ENCODE measurements around the gene SYNGR1. TPM values are rescaled to one million over a fixed set of nuclear protein-coding genes. Genes with fewer than 3 reads are reported as not detected.
"Not testable (repeated sequence)": the region's sequence is repeated elsewhere in the genome, so short reads cannot be mapped to it uniquely, and the experiment has no call there.

The SYNGR1 gene
- total RNA-seq, 1 experiment from 2014 or later: 0.35 TPM

- Mint-ChIP-seq H3K9me3 (ENCODE audit: unreplicated experiment) (no peaks in the 10 kb centered on the region), H3K27me3 (ENCODE audit: insufficient read depth, unreplicated experiment) (peaks cover 2% of the 10 kb centered on the region), H3K36me3 (ENCODE audit: insufficient read depth, unreplicated experiment) (no peaks in the 10 kb centered on the region), H3K27ac (ENCODE audit: low read depth, unreplicated experiment) (no peak overlapping the region), H3K4me1 (ENCODE audit: insufficient read depth, unreplicated experiment) (no peaks in the 10 kb centered on the region), H3K4me3 (ENCODE audit: unreplicated experiment) (no peak overlapping the region)
- BruUV-seq (replicated peaks): no TSS peak
- CTCF ChIA-PET: interaction anchor here (0.5 to 1.2 kb wide), 3 partner anchors 9 to 834 kb away, joined by 3 to 7 read pairs (median 5); no protein-coding TSS in a partner anchor
- POLR2A ChIA-PET: interaction anchor here (0.8 to 1.0 kb wide), 2 partner anchors 8 to 168 kb away, joined by 3 read pairs; partner anchors contain the start of gene ATF4
- TF ChIP-seq, protein P1, sequence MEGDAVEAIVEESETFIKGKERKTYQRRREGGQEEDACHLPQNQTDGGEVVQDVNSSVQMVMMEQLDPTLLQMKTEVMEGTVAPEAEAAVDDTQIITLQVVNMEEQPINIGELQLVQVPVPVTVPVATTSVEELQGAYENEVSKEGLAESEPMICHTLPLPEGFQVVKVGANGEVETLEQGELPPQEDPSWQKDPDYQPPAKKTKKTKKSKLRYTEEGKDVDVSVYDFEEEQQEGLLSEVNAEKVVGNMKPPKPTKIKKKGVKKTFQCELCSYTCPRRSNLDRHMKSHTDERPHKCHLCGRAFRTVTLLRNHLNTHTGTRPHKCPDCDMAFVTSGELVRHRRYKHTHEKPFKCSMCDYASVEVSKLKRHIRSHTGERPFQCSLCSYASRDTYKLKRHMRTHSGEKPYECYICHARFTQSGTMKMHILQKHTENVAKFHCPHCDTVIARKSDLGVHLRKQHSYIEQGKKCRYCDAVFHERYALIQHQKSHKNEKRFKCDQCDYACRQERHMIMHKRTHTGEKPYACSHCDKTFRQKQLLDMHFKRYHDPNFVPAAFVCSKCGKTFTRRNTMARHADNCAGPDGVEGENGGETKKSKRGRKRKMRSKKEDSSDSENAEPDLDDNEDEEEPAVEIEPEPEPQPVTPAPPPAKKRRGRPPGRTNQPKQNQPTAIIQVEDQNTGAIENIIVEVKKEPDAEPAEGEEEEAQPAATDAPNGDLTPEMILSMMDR (IDR thresholded peaks at IDR 0.05; ENCODE audit: unreplicated experiment): no peak
- intact Hi-C loops (cut with micrococcal nuclease): no loop called here
- no peak for DNase-seq (ENCODE audit: unreplicated experiment)
These were observed 2.0 kb downstream of the SYNGR1 start for GRCh38 chr22:39351689-39352214.

DNA sequence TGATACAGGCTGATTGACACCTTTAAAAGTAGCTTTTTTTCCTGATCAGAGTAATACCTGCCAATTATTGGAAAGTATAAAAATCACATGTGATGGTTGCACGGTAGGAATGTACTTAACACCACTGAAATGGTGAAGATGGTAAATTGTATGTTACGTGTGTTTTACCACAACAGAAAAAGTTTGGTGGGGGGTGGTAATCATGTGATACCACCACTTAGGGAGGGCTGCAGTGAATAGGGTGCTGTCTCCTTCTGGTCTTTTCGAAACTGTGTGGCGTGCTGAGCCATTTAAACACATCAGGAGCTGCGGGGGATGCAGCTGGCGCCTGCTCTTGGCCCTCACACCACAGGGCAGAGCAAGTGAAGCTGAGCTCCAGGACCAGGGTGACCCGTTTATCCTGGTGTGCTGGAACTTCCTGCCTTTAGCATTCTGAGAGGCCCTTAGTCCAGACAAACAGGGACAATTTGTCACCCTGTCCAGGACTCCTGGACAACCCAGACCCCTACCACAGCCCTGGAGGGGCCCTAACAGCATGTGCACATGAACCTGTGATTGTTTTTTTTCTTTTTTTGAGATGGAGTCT is 2.6 kb downstream of the SYNGR1 start:
- no peak overlapping the region for H3K4me3 Mint-ChIP-seq (ENCODE audit: unreplicated experiment)
- H3K4me1 Mint-ChIP-seq (ENCODE audit: insufficient read depth, unreplicated experiment): no peaks in the 10 kb centered on the region
- H3K36me3 Mint-ChIP-seq (ENCODE audit: insufficient read depth, unreplicated experiment): no peaks in the 10 kb centered on the region
- ChIA-PET CTCF (interaction anchor here (0.5 to 1.2 kb wide), 2 partner anchors 9 to 833 kb away, joined by 3 to 7 read pairs; no protein-coding TSS in a partner anchor), POLR2A (interaction anchor here (0.8 kb wide), 1 partner anchor 9 kb away, joined by 3 read pairs; no protein-coding TSS in a partner anchor)
- no peak for DNase-seq (ENCODE audit: unreplicated experiment)
- no peaks in the 10 kb centered on the region for H3K9me3 Mint-ChIP-seq (ENCODE audit: unreplicated experiment)
- TF ChIP-seq, protein P1 (IDR thresholded peaks at IDR 0.05; ENCODE audit: unreplicated experiment): no peak
- no peaks in the 10 kb centered on the region for H3K27me3 Mint-ChIP-seq (ENCODE audit: insufficient read depth, unreplicated experiment)
- BruUV-seq (replicated peaks): no TSS peak
- H3K27ac Mint-ChIP-seq (ENCODE audit: low read depth, unreplicated experiment): no peak overlapping the region
- intact Hi-C loops (cut with micrococcal nuclease): no loop called here

DNA sequence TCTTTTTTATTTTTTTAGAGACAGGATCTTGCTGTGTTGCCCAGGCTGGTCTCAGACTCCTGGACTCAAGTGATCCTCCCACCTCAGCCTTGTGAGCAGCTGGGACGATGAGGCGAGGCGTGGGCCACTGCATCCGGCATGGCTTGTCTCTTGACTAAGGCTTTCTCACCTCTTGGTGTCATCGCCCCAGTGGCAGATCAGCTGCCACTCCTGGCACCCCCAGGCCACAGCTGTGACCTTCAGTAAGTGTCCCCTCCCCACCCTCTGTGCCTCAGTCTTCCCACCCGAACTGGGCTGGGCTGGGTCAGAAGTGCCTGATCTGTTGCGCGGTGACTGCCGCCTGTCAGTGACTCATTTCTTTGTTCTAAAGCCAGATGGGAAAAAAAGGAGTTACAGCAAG is 3.6 kb downstream of the SYNGR1 start:
- no peak for DNase-seq (ENCODE audit: unreplicated experiment)
- CTCF ChIA-PET: interaction anchor here (0.5 to 2.3 kb wide), 2 partner anchors 10 to 110 kb away, joined by 3 to 14 read pairs; no protein-coding TSS in a partner anchor
- no TSS peak for BruUV-seq (replicated peaks)

DNA sequence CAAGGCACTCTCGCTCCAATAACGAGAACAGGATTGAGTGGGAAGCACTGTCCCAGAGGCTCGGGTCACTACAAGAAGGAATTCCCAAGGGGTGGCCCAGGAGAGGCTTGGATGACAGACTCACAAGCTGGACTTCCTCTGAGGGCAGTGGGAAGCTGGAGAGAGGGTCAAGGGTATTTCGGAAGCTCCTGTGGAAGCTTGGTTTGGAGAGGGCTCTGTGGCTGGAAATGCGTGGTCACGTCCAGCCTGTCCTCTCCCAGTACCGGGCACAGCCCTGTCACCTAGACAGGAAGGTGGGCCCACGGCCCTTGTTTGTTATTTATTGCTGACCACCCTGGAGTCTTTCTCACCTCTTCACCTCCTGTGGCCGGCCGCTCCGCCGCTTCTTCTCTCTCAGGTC is 5.3 kb downstream of the SYNGR1 start:
- Mint-ChIP-seq H3K9me3 (ENCODE audit: unreplicated experiment) (no peaks in the 10 kb centered on the region), H3K36me3 (ENCODE audit: insufficient read depth, unreplicated experiment) (no peaks in the 10 kb centered on the region), H3K27ac (ENCODE audit: low read depth, unreplicated experiment) (no peak overlapping the region), H3K4me3 (ENCODE audit: unreplicated experiment) (no peak overlapping the region), H3K4me1 (ENCODE audit: insufficient read depth, unreplicated experiment) (no peaks in the 10 kb centered on the region), H3K27me3 (ENCODE audit: insufficient read depth, unreplicated experiment) (no peaks in the 10 kb centered on the region)
- POLR2A ChIA-PET: interaction anchor here (1.2 kb wide), 1 partner anchor 12 kb away, joined by 5 read pairs; no protein-coding TSS in a partner anchor
- intact Hi-C loops (cut with micrococcal nuclease): no loop called here
- CTCF ChIA-PET: interaction anchor here (2.3 kb wide), 1 partner anchor 12 kb away, joined by 14 read pairs; no protein-coding TSS in a partner anchor
- no TSS peak for BruUV-seq (replicated peaks)
- DNase-seq (ENCODE audit: unreplicated experiment): no peak
- TF ChIP-seq, protein P1 (IDR thresholded peaks at IDR 0.05; ENCODE audit: unreplicated experiment): no peak

More for the DNA sequence above, 3.6 kb downstream of the SYNGR1 start:
- intact Hi-C loops (cut with micrococcal nuclease): no loop called here
- TF ChIP-seq, protein P1 (IDR thresholded peaks at IDR 0.05; ENCODE audit: unreplicated experiment): no peak
- no peaks in the 10 kb centered on the region for H3K27me3 Mint-ChIP-seq (ENCODE audit: insufficient read depth, unreplicated experiment)
- no peaks in the 10 kb centered on the region for H3K9me3 Mint-ChIP-seq (ENCODE audit: unreplicated experiment)
- no peaks in the 10 kb centered on the region for H3K4me1 Mint-ChIP-seq (ENCODE audit: insufficient read depth, unreplicated experiment)
- no peak overlapping the region for H3K27ac Mint-ChIP-seq (ENCODE audit: low read depth, unreplicated experiment)
- no peaks in the 10 kb centered on the region for H3K36me3 Mint-ChIP-seq (ENCODE audit: insufficient read depth, unreplicated experiment)
- POLR2A ChIA-PET: interaction anchor here (1.0 kb wide), 1 partner anchor 10 kb away, joined by 3 read pairs; no protein-coding TSS in a partner anchor
- no peak overlapping the region for H3K4me3 Mint-ChIP-seq (ENCODE audit: unreplicated experiment)

DNA sequence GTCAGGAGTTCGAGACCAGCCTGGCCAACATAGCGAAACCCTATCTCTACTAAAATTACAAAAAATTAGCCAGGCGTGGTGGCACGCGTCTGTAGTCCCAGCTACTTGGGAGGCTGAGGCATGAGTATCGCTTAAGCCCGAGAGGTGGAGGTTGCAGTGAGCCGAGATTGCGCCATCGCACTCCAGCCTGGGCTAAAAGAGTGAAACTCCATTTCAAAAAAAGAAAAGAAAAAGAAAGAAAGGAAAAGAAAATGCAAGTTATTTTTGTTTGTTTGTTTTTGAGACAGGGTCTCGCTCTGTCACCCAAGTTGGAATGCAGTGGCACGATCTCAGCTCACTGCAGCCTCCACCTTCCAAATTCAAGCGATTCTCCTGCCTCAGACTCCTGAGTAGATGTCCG is 6.0 kb downstream of the SYNGR1 start:
- CTCF ChIA-PET; DNase-seq (ENCODE audit: unreplicated experiment); H3K9me3 Mint-ChIP-seq (ENCODE audit: unreplicated experiment); POLR2A ChIA-PET; H3K36me3 Mint-ChIP-seq (ENCODE audit: insufficient read depth, unreplicated experiment); H3K4me1 Mint-ChIP-seq (ENCODE audit: insufficient read depth, unreplicated experiment); BruUV-seq (replicated peaks); H3K27me3 Mint-ChIP-seq (ENCODE audit: insufficient read depth, unreplicated experiment); H3K4me3 Mint-ChIP-seq (ENCODE audit: unreplicated experiment); intact Hi-C loops (cut with micrococcal nuclease); H3K27ac Mint-ChIP-seq (ENCODE audit: low read depth, unreplicated experiment): not testable (repeated sequence)

Data from MCF 10A (cell line).